GM12878 (cell line): ENCODE data around the gene KCNIP3. TPM values are rescaled to one million over a fixed set of nuclear protein-coding genes. Genes with fewer than 3 reads are reported as not detected.

ENCODE experiments used
- ATAC-seq: fragments of 200-7000 bp; cut with Tn5 transposase; 3 replicates; pipeline ENCODE4 v1.9.1; 2020; ENCODE audit warnings: mild to moderate bottlenecking, moderate library complexity
- BruUV-seq: library from RNA; stranded (reverse); fragments of 400-500 nt; replicated peaks from 2 replicates; lab custom pipeline; 2021; lab: Mats Ljungman, UMichigan
- CTCF ChIA-PET: fragments of 300-600 bp; sonication (Branson Sonifier 250); formaldehyde crosslinking; extraction: SDS; loops from one replicate; lab custom pipeline; 2021; ENCODE audit warnings: inconsistent platforms; lab: Yijun Ruan, JAX
- POLR2A ChIA-PET: fragments of 350-600 bp; formaldehyde crosslinking; extraction: SDS; loops from one replicate; lab custom pipeline; 2021; ENCODE audit warnings: inconsistent platforms; lab: Charles Lee
- RAD21 ChIA-PET: fragments of 300-600 bp; sonication (Branson Sonifier 250); formaldehyde crosslinking; loops from one replicate; lab custom pipeline; 2023; ENCODE audit warnings: antibody characterized with exemption; ENCODE audit not compliant: unreplicated experiment; lab: Charles Lee
- SMC1A ChIA-PET: fragments of 300-600 bp; sonication (Branson Sonifier 250); formaldehyde crosslinking; loops from one replicate; lab custom pipeline; 2023; ENCODE audit not compliant: unreplicated experiment, uncharacterized antibody; lab: Charles Lee
- DNase-seq: peaks from one replicate; pipeline ENCODE4 v3.0.0-alpha.2; 2011; ENCODE audit warnings: low read depth, low spot score
- FAIRE-seq: peaks from 3 replicates; lab custom pipeline; 2011; peaks lifted over from hg19 to GRCh38; lab: Jason Lieb, UNC
- H2AFZ ChIP-seq: 2 replicates; pipeline ENCODE4 v1.6.0; 2011; ENCODE audit warnings: low read depth, low read length, control low read depth; ENCODE audit not compliant: control insufficient read depth
- H3K27ac ChIP-seq: 2 replicates; pipeline ENCODE4 v1.5.1; 2011; ENCODE audit warnings: control low read depth; ENCODE audit not compliant: control insufficient read depth, insufficient read depth
- H3K27me3 ChIP-seq, 2 experiments: replicated peaks in 1 of 2; 2 replicates each; pipeline versions ENCODE4 v1.6.0 to v1.6.1; 2011; ENCODE audit warnings: low read length in 1 of 2; ENCODE audit not compliant: control insufficient read depth in 2 of 2, insufficient read depth in 2 of 2
- H3K36me3 ChIP-seq, 2 experiments: 2 replicates each; pipeline ENCODE4 v1.5.1; 2011; ENCODE audit warnings: low read length in 1 of 2; ENCODE audit not compliant: control insufficient read depth in 2 of 2, insufficient read depth in 2 of 2
- H3K4me1 ChIP-seq: 2 replicates; pipeline ENCODE4 v1.6.1; 2011; ENCODE audit warnings: mild to moderate bottlenecking, low read length, moderate library complexity, mixed read lengths; ENCODE audit not compliant: control insufficient read depth, insufficient read depth
- H3K4me2 ChIP-seq: 2 replicates; pipeline ENCODE4 v1.6.0; 2011; ENCODE audit warnings: control low read depth; ENCODE audit not compliant: control insufficient read depth, insufficient read depth
- H3K4me3 ChIP-seq: fragments of 200-600 bp; sonication (generic); 2 replicates; pipeline ENCODE4 v1.5.1; 2016
- H3K79me2 ChIP-seq: 2 replicates; pipeline ENCODE4 v1.6.0; 2011; ENCODE audit warnings: low read length; ENCODE audit not compliant: control insufficient read depth, insufficient read depth
- H3K9ac ChIP-seq: 2 replicates; pipeline ENCODE4 v1.8.0; 2011; ENCODE audit warnings: low read length, control low read depth, mixed read lengths; ENCODE audit not compliant: control insufficient read depth, insufficient read depth
- H3K9me3 ChIP-seq: replicated peaks from 3 replicates; pipeline ENCODE4 v1.5.1; 2011; ENCODE audit warnings: mild to moderate bottlenecking, low read length; ENCODE audit not compliant: control insufficient read depth, insufficient read depth
- H4K20me1 ChIP-seq: 2 replicates; pipeline ENCODE4 v1.6.0; 2011; ENCODE audit not compliant: control insufficient read depth, insufficient read depth
- CEBPZ ChIP-seq: fragments of 150-350 bp; IDR thresholded peaks from 2 replicates; pipeline ENCODE4 v1.6.1; 2016; ENCODE audit warnings: low read depth, low read length
- EED ChIP-seq: sonication (generic); IDR thresholded peaks from 2 replicates; pipeline ENCODE4 v1.6.1; 2016; ENCODE audit warnings: antibody characterized with exemption, low read depth
- EGR1 ChIP-seq, 2 experiments: IDR thresholded peaks; 1 replicate in 1 of 2; 2 replicates in 1 of 2; pipeline ENCODE4 v1.6.1; 2011 to 2012; ENCODE audit warnings: low read depth in 2 of 2, low read length in 2 of 2, borderline replicate concordance in 1 of 2, mild to moderate bottlenecking in 1 of 2, moderate library complexity in 1 of 2
- ELK1 ChIP-seq: IDR thresholded peaks from 2 replicates; pipeline ENCODE4 v1.6.1; 2012; ENCODE audit warnings: low read depth, low read length, improper control_type of control experiment
- FOXK2 ChIP-seq: fragments of 450-650 bp; IDR thresholded peaks from 2 replicates; pipeline ENCODE4 v1.6.1; 2017; ENCODE audit warnings: mild to moderate bottlenecking, moderate library complexity
- JUNB ChIP-seq: IDR thresholded peaks from 2 replicates; pipeline ENCODE4 v1.6.1; 2016; ENCODE audit warnings: antibody characterized with exemption, mild to moderate bottlenecking
- RELA ChIP-seq: fragments of 450-650 bp; IDR thresholded peaks from 2 replicates; pipeline ENCODE4 v1.8.0; 2014; ENCODE audit warnings: borderline replicate concordance; ENCODE audit not compliant: partially characterized antibody
- SMAD1 ChIP-seq: fragments of 450-650 bp; IDR thresholded peaks from 2 replicates; pipeline ENCODE4 v1.6.1; 2018; ENCODE audit warnings: mild to moderate bottlenecking, low read depth; ENCODE audit not compliant: partially characterized antibody
- SMC3 ChIP-seq: IDR thresholded peaks from 2 replicates; pipeline ENCODE4 v1.6.1; 2011; ENCODE audit warnings: low read length, improper control_type of control experiment, borderline replicate concordance
- ZNF217 ChIP-seq: fragments of 450-650 bp; IDR thresholded peaks from 2 replicates; pipeline ENCODE4 v1.6.1; 2017; ENCODE audit warnings: antibody characterized with exemption, mild to moderate bottlenecking
- WGBS: methylation state at CpG from one replicate; pipeline ENCODE4 v1.1.6; 2016; ENCODE audit warnings: low lambda C conversion rate; ENCODE audit not compliant: insufficient replicate concordance, insufficient coverage; ENCODE audit errors: missing lambda C conversion rate; 5-methylcytosine and 5-hydroxymethylcytosine counted together
- in situ Hi-C: fragments of 300-500 bp; cut with MboI; formaldehyde crosslinking; loops from 9 replicates; pipeline ENCODE4 v1.14.3; 2018; ENCODE audit warnings: mixed read lengths
- intact Hi-C: fragments of 100-400 bp; cut with micrococcal nuclease; formaldehyde crosslinking; loops from one replicate; pipeline ENCODE4 v1.14.2; 2022; ENCODE audit not compliant: unreplicated experiment
- polyA plus RNA-seq, 11 experiments: library from polyadenylated mRNA; depleted of rRNA in 4 of 11; unstranded in 6 of 11; stranded (reverse) in 5 of 11; fragments of >200 nt; fragmentation: Nextera tagmentation in 4 of 11; fragmentation: Illumina TruSeq in 1 of 11; extraction: Ambion mirVana in 4 of 11; extraction: Trizol in 1 of 11; gene quantifications; 1 replicate in 1 of 11; 2 replicates in 10 of 11; pipeline versions ENCODE4 v1.2.1 to v1.2.3, GENCODE V29; 2011 to 2016; ENCODE audit warnings: inconsistent platforms in 2 of 11, missing spikeins in 2 of 11, low read depth in 1 of 11
- total RNA-seq, 4 experiments: library from RNA; depleted of rRNA in 3 of 4; stranded (reverse); fragments of >200 nt in 3 of 4; fragmentation: Illumina TruSeq in 1 of 4; extraction: Trizol in 1 of 4; gene quantifications; 2 replicates each; pipeline versions ENCODE4 v1.2.1 to v1.2.3, GENCODE V29; 2013 to 2021

KCNIP3 gene
- total and polyA plus RNA-seq, 10 of the 15 experiments (the other 5 are each of a cell fraction or from before 2014, with no cell fraction given): not detected

GRCh38 chr2:95299961-95300360, 2.8 kb downstream of the KCNIP3 start:
- Histone ChIP-seq H3K4me2 (no peak overlapping the region), H3K9ac (no peak overlapping the region), H2AFZ (no peak overlapping the region), H4K20me1 (no peaks in the 10 kb centered on the region; the same call in 1 of the 2 replicates), H3K36me3 (no peaks in the 10 kb centered on the region), H3K79me2 (no peaks in the 10 kb centered on the region), H3K4me3 (no peak overlapping the region), H3K9me3 (no peaks in the 10 kb centered on the region), H3K27ac (no peak overlapping the region), H3K27me3 (no peaks in the 10 kb centered on the region; a peak in 2 of 4 replicates), H3K4me1 (no peaks in the 10 kb centered on the region)
- FAIRE-seq: no peak
- BruUV-seq: no TSS peak
- intact Hi-C loops: no loop called here
- in situ Hi-C loops: no loop called here
- ATAC-seq: no peak
- no peak for DNase-seq
- RAD21 ChIA-PET: no interaction called here
- CTCF ChIA-PET: no interaction called here
- SMC1A ChIA-PET: no interaction called here
- POLR2A ChIA-PET: no interaction called here
- 54% methylated on average over 8 of the region's 9 CpGs for WGBS
- TF ChIP-seq ZNF217: no peak
- TF ChIP-seq SMAD1: no peak
- TF ChIP-seq RELA: no peak
- TF ChIP-seq CEBPZ: no peak
- no peak for TF ChIP-seq EGR1 (IDR thresholded peaks at IDR 0.05; ENCODE audit: borderline replicate concordance in 1 of 2, low read depth in 2 of 2, low read length in 2 of 2)
- TF ChIP-seq SMC3: no peak
- no peak for TF ChIP-seq EED
- no peak for TF ChIP-seq JUNB
- TF ChIP-seq ELK1: no peak
- no peak for TF ChIP-seq FOXK2
